ENCODE results near the gene DNAJC27. TPM values are rescaled to one million over a fixed set of nuclear protein-coding genes. Genes with fewer than 3 reads are reported as not detected.

Gene DNAJC27
- total and polyA plus RNA-seq, 12 donors = 2.8 to 13.1 (median 9.6) TPM

DNA sequence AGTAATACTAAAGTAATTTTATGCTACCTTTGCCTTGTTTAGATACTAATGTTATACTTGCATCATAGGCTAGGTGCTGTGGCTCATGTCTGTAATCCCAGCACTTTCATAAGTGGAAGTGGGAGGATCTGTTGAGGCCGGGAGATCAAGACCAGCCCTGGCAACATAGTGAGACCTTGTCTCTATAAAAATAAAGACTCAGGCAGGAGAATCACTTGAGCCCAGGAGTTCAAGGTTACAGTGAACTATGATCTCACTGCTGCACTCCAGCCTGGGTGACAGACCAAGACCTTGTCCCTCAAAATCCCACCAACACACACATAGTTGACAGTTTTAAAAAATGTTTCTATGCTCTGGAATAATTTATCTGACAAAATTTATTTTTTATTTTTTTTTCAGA, 6.9 kb upstream of the DNAJC27 start:
- Histone ChIP-seq H3K4me1 (peaks cover 0 to 15% (median 5%) of the 10 kb centered on the region in 9 donors), H3K27me3 (no peaks in the 10 kb centered on the region), H3K9me3 (no peaks in the 10 kb centered on the region), H3K27ac (no peak overlapping the region), H3K36me3 (peaks cover 0 to 19% (median 0%) of the 10 kb centered on the region in 9 donors), H3K4me3 (no peak overlapping the region)
- DNase-seq (no peak), ATAC-seq (no peak)
- intact Hi-C loops (cut with DNase I) = loop anchor here in 7 of 10 donors (5.0 to 10.0 kb wide), 4 partner anchors 64 to 219 kb away; partner anchors contain the start of gene EFR3B (in 2 of the 7)
- 41 to 45% methylated on average over 1 of the region's 1 CpG for WGBS, 2 donors
- TF ChIP-seq, protein P1, sequence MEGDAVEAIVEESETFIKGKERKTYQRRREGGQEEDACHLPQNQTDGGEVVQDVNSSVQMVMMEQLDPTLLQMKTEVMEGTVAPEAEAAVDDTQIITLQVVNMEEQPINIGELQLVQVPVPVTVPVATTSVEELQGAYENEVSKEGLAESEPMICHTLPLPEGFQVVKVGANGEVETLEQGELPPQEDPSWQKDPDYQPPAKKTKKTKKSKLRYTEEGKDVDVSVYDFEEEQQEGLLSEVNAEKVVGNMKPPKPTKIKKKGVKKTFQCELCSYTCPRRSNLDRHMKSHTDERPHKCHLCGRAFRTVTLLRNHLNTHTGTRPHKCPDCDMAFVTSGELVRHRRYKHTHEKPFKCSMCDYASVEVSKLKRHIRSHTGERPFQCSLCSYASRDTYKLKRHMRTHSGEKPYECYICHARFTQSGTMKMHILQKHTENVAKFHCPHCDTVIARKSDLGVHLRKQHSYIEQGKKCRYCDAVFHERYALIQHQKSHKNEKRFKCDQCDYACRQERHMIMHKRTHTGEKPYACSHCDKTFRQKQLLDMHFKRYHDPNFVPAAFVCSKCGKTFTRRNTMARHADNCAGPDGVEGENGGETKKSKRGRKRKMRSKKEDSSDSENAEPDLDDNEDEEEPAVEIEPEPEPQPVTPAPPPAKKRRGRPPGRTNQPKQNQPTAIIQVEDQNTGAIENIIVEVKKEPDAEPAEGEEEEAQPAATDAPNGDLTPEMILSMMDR (IDR thresholded peaks at IDR 0.05) = no peak

DNA sequence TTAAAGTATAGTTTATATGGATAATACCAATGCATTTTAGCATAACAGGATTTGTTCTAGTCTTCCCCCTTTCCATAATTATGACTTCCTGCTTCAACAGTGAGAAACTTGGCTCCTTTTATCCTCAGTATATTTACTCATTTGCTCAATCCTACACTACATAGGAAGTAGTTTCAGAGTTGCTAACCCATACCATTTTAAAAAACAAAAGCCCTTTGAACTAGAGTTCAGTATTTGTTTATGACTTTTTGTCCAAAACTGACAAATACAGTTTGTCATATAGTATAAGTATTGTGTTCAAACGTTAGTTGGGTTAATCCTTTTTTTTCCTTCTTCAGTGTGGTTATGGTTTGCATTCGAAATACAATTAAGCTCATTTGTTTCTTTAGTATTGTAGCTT, 5.9 kb upstream of the DNAJC27 start:
- H3K9me3 ChIP-seq = no peaks in the 10 kb centered on the region
- DNase-seq (no peak), ATAC-seq (no peak)
- H3K4me3 ChIP-seq = no peak overlapping the region
- no peak overlapping the region for H3K27ac ChIP-seq
- 85 to 87% methylated on average over 2 of the region's 2 CpGs for WGBS, 2 donors
- intact Hi-C loops (cut with DNase I) = loop anchor here in 8 of 10 donors (2.0 to 10.0 kb wide), 5 partner anchors 65 to 220 kb away; partner anchors contain the start of gene EFR3B (in 2 of the 8)
- H3K36me3 ChIP-seq = peaks cover 0 to 19% (median 0%) of the 10 kb centered on the region in 9 donors
- TF ChIP-seq, protein P1 (IDR thresholded peaks at IDR 0.05) = no peak
- H3K27me3 ChIP-seq = no peaks in the 10 kb centered on the region
- peaks cover 0 to 24% (median 11%) of the 10 kb centered on the region in 9 donors for H3K4me1 ChIP-seq

DNA sequence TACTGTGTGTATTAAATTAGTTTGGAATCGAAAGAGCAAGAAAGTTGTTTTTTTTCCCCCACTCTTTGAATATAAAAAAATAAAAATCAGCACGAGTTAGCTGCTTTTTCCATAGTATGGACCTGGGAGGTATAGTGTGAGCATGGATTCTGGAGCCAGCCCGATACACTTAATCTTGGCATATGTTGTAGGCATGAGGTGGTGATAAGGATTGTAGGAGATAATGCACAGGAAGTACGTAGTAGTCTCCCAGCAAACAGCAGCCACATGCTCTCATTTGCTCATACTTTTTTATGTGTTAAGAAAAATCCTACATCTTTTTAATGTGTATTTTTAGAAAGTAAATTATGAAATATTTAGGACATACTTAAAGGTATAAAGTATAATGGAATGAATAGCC, 2.1 kb upstream of the DNAJC27 start:
- Histone ChIP-seq H3K4me1 (peaks cover 0 to 35% (median 11%) of the 10 kb centered on the region in 9 donors), H3K27ac (peak overlapping the region in 7 of 10 donors; percentile 95 to 100 (median 99)), H3K4me3 (no peak overlapping the region), H3K27me3 (no peaks in the 10 kb centered on the region), H3K9me3 (no peaks in the 10 kb centered on the region), H3K36me3 (peaks cover 0 to under 1% (median 0%) of the 10 kb centered on the region in 9 donors)
- no peak for ATAC-seq
- WGBS, 2 donors = 62 to 65% methylated on average over 4 of the region's 4 CpGs
- TF ChIP-seq, protein P1 (IDR thresholded peaks at IDR 0.05) = no peak
- intact Hi-C loops (cut with DNase I) = loop anchor here in 5 of 10 donors (2.0 to 10.0 kb wide), 5 partner anchors 68 to 223 kb away; partner anchors contain the start of gene EFR3B (in 1 of the 5)
- no peak for DNase-seq

DNA sequence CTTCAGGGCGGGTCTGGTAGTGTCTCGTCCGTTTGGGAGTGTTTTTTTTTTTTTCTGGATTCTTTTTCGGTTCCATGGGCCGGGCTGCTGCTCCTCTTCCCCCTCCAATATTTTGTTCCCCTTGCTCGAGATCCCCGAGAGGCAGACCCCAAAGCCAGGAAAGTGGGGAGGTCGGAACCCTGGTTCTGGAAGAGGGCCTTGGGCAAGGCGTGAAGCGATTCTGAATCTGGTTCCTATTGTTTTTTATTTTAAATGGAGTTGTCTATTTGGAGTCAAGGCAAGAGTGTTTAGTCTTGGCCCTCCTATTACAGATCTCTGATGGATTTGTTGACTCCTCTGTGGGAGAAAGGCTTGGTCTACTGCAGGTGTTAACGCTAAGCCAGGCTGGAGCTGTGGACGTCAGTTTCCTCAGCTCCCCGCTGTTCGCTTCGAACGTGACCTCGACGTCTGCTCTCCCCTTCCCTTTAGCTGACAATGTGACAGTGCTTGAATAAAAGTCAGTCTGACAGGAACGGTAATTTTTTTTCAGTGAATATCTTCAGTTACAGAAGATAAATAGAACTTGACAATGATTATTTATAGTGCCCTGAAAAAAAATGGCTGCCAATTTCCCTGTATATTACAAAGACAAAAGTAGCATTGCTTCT, 683 bp upstream of the DNAJC27 start:
- H3K36me3 ChIP-seq = peaks cover 0 to 3% (median under 1%) of the 10 kb centered on the region in 9 donors
- no peaks in the 10 kb centered on the region for H3K27me3 ChIP-seq
- intact Hi-C loops (cut with DNase I) = loop anchor here in 4 of 10 donors (2.0 to 10.0 kb wide), 4 partner anchors 70 to 224 kb away; partner anchors contain the start of gene EFR3B (in 1 of the 4)
- TF ChIP-seq, protein P1 (IDR thresholded peaks at IDR 0.05) = no peak
- WGBS, 2 donors = 0% methylated on average over 19 of the region's 19 CpGs
- ATAC-seq (peak in 3 of 8 donors; percentile 10 to 30 (median 18)), DNase-seq (peak in 1 of 2 donors; percentile 35)
- no peaks in the 10 kb centered on the region for H3K9me3 ChIP-seq
- H3K27ac ChIP-seq = peak overlapping the region; percentile 95 to 100 (median 98)
- H3K4me3 ChIP-seq = peak overlapping the region; percentile 65 to 93 (median 78)
- peaks cover 0 to 35% (median 11%) of the 10 kb centered on the region in 9 donors for H3K4me1 ChIP-seq
